ENCODE data around the gene GKAP1.

DNA sequence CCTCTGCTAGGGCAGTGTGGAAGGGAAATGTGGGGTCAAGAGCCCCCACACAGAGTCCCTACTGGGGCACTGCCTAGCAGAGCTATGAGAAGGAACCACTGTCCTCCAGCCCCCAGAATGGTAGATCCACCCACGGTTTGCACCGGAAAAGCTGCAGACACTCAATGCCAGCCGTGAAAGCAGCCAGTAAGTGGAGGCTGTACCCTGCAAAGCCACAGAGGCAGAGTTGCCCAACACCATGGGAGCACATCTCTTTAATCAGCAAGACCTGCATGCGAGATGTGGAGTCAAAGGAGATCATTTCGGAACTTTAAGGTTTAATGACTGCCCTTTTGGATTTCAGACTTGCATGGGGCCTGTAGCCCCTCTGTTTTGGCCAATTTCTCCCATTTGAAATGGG is 52.2 kb downstream of the GKAP1 start:
- TF ChIP-seq POLR2A (IDR thresholded peaks at IDR 0.05): no peak
- TF ChIP-seq, protein P1, sequence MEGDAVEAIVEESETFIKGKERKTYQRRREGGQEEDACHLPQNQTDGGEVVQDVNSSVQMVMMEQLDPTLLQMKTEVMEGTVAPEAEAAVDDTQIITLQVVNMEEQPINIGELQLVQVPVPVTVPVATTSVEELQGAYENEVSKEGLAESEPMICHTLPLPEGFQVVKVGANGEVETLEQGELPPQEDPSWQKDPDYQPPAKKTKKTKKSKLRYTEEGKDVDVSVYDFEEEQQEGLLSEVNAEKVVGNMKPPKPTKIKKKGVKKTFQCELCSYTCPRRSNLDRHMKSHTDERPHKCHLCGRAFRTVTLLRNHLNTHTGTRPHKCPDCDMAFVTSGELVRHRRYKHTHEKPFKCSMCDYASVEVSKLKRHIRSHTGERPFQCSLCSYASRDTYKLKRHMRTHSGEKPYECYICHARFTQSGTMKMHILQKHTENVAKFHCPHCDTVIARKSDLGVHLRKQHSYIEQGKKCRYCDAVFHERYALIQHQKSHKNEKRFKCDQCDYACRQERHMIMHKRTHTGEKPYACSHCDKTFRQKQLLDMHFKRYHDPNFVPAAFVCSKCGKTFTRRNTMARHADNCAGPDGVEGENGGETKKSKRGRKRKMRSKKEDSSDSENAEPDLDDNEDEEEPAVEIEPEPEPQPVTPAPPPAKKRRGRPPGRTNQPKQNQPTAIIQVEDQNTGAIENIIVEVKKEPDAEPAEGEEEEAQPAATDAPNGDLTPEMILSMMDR (IDR thresholded peaks at IDR 0.05): no peak
